LNCAP (cell line): ENCODE data around the gene SAMD14.

Source experiments
- CTCF ChIP-seq: fragments of 450-650 bp; IDR thresholded peaks from 2 replicates; pipeline ENCODE4 v1.5.1; 2017; ENCODE audit warnings: mild to moderate bottlenecking

SAMD14 gene

GRCh38 chr17:50123649-50124349, 6.2 kb downstream of the SAMD14 start:
- no peak for TF ChIP-seq CTCF

- TF ChIP-seq CTCF: no peak
Measured at GRCh38 chr17:50122945-50123344, 7.0 kb downstream of the SAMD14 start.

- TF ChIP-seq CTCF: no peak
Measured at GRCh38 chr17:50120475-50121253, 9.3 kb downstream of the SAMD14 start.

- no peak for TF ChIP-seq CTCF
Measured at GRCh38 chr17:50118828-50119218, 11.1 kb downstream of the SAMD14 start.

- no peak for TF ChIP-seq CTCF
Measured at GRCh38 chr17:50118076-50118827, 11.7 kb downstream of the SAMD14 start.

- no peak for TF ChIP-seq CTCF
Measured at GRCh38 chr17:50117202-50118051, 12.5 kb downstream of the SAMD14 start.

- TF ChIP-seq CTCF: no peak
Measured at GRCh38 chr17:50115756-50116155, 14.2 kb downstream of the SAMD14 start.
